GM23248 (cell line): ENCODE measurements around the gene PIH1D2.

Experiments used
- EZH2 ChIP-seq: fragments of 200-600 bp; sonication (generic); IDR thresholded peaks from 2 replicates; pipeline ENCODE4 v1.6.1; 2018; ENCODE audit warnings: antibody characterized with exemption, mild to moderate bottlenecking; ENCODE audit not compliant: insufficient read depth, poor library complexity, severe bottlenecking
- EZH2phosphoT487 ChIP-seq: fragments of 200-600 bp; sonication (generic); IDR thresholded peaks from 2 replicates; pipeline ENCODE4 v1.6.1; 2018; ENCODE audit warnings: antibody characterized with exemption, moderate library complexity, mild to moderate bottlenecking, low read depth; ENCODE audit not compliant: insufficient read depth

GRCh38 chr11:112113539-112114457 lies 40.0 kb upstream of the PIH1D2 start:
- TF ChIP-seq EZH2 = no peak
- TF ChIP-seq EZH2phosphoT487 = no peak
